NT2/D1 (cell line): ENCODE data around the gene ACOXL.

Experiments
- DNase-seq: peaks from one replicate; pipeline ENCODE4 v3.0.0-alpha.2; 2011; ENCODE audit warnings: low read depth, low spot score
- H3K27me3 ChIP-seq: 2 replicates; pipeline ENCODE4 v1.6.0; 2011; ENCODE audit warnings: mild to moderate bottlenecking; ENCODE audit not compliant: insufficient read length, insufficient read depth
- H3K36me3 ChIP-seq: 2 replicates; pipeline ENCODE4 v1.6.1; 2011; ENCODE audit warnings: mild to moderate bottlenecking, low read length, mixed read lengths; ENCODE audit not compliant: insufficient read depth, insufficient read length
- H3K4me1 ChIP-seq: 2 replicates; pipeline ENCODE4 v1.5.1; 2011; ENCODE audit not compliant: insufficient read depth, insufficient read length
- H3K4me3 ChIP-seq: 2 replicates; pipeline ENCODE4 v1.5.1; 2011; ENCODE audit warnings: low read depth; ENCODE audit not compliant: insufficient read length
- H3K9ac ChIP-seq: 2 replicates; pipeline ENCODE4 v1.6.0; 2011; ENCODE audit warnings: low read depth; ENCODE audit not compliant: insufficient read length
- H3K9me3 ChIP-seq: 2 replicates; pipeline ENCODE4 v1.5.1; 2011; ENCODE audit warnings: mild to moderate bottlenecking, low read length; ENCODE audit not compliant: insufficient read depth
- SUZ12 ChIP-seq: IDR thresholded peaks from 2 replicates; pipeline ENCODE4 v1.6.1; 2011; ENCODE audit not compliant: insufficient read length, insufficient read depth; ENCODE audit errors: extremely low read depth
- YY1 ChIP-seq: IDR thresholded peaks from 2 replicates; pipeline ENCODE4 v1.6.1; 2011; ENCODE audit not compliant: insufficient read length, insufficient read depth
- ZNF274 ChIP-seq: IDR thresholded peaks from 2 replicates; pipeline ENCODE4 v1.6.1; 2011; ENCODE audit warnings: mild to moderate bottlenecking, low read depth, low read length

Gene ACOXL

DNA sequence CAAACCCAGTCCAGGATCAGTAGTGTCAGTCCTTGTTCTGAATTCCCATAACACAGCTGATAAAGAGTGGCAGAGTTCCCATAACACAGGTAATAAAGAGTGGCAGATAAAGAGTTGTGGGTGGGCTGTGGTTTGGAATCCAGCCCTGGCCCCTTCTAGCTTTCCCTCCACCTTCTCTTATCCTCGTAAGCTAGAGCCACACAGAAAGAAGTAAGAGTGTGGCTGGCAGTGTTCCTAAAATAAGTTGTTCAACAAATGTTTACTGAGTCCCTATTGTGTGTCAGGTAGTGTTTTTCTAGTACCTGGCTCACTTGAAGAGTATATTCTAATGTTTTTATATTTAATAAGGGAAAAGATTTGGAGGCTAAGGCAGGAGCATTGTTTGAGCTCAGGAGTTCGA is 323.4 kb downstream of the ACOXL start:
- DNase-seq = no peak
- Histone ChIP-seq H3K9me3 (peaks cover 8% of the 10 kb centered on the region; the same call in 1 of the 2 replicates), H3K4me1 (no peaks in the 10 kb centered on the region), H3K9ac (no peak overlapping the region), H3K4me3 (no peak overlapping the region), H3K36me3 (no peaks in the 10 kb centered on the region), H3K27me3 (no peaks in the 10 kb centered on the region)
- TF ChIP-seq SUZ12 = no peak
- no peak for TF ChIP-seq ZNF274
- no peak for TF ChIP-seq YY1

DNA sequence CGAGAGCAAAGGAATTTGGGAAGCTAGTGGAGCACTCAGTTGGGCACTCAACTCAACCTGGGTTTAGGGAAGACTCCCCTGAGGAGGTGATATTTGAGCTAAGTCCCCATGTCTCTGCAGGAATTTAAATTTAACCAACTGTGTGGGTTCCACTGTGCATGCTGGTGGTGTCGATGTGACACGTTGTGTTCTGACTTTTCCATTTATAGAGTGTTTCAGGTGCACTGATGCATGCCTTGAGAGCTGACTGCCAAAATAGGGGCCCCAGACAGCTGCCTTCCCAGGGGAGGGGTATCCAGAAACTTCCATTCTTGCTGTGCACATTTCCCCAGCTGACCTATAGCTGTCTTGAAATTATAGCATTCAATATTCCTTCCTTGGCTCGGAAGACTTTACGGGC is 324.7 kb downstream of the ACOXL start:
- Histone ChIP-seq H3K36me3 (no peaks in the 10 kb centered on the region), H3K4me3 (no peak overlapping the region), H3K27me3 (no peaks in the 10 kb centered on the region), H3K4me1 (no peaks in the 10 kb centered on the region), H3K9me3 (peaks cover 8% of the 10 kb centered on the region; the same call in 1 of the 2 replicates), H3K9ac (no peak overlapping the region)
- TF ChIP-seq SUZ12 (no peak), ZNF274 (no peak), YY1 (no peak)
- DNase-seq = no peak

DNA sequence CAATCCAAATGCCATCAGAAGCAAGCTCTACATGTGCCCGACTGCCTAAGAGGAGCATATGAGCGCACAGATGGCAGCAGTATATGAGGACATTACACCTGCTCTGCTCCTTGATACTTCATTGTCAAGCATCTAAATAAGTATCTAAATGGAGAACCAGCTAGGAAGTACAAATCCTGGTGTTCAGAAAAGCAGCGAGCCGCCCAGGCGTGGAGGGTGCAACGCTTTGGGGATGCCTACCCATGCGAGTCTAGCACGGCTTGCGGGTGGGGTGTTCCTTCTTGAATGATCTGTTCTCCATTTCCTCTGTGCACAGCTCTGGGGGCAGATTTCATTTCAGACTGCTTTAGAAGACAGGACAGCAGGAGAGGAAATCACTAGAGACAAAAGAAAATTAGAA is 325.3 kb downstream of the ACOXL start:
- DNase-seq = no peak
- Histone ChIP-seq H3K4me3 (no peak overlapping the region), H3K36me3 (no peaks in the 10 kb centered on the region), H3K27me3 (no peaks in the 10 kb centered on the region), H3K9ac (no peak overlapping the region), H3K4me1 (no peaks in the 10 kb centered on the region), H3K9me3 (peaks cover 8% of the 10 kb centered on the region; the same call in 1 of the 2 replicates)
- TF ChIP-seq SUZ12 (no peak), YY1 (no peak), ZNF274 (no peak)

GRCh38 chr2:111058264-111058663 is 325.9 kb downstream of the ACOXL start:
- no peak for TF ChIP-seq YY1
- no peak for TF ChIP-seq ZNF274
- no peak for TF ChIP-seq SUZ12
- H3K9me3 ChIP-seq = peaks cover 8% of the 10 kb centered on the region; the same call in 1 of the 2 replicates
- H3K27me3 ChIP-seq = no peaks in the 10 kb centered on the region
- no peaks in the 10 kb centered on the region for H3K4me1 ChIP-seq
- H3K36me3 ChIP-seq = no peaks in the 10 kb centered on the region
- H3K9ac ChIP-seq = no peak overlapping the region
- H3K4me3 ChIP-seq = no peak overlapping the region
- DNase-seq = no peak

DNA sequence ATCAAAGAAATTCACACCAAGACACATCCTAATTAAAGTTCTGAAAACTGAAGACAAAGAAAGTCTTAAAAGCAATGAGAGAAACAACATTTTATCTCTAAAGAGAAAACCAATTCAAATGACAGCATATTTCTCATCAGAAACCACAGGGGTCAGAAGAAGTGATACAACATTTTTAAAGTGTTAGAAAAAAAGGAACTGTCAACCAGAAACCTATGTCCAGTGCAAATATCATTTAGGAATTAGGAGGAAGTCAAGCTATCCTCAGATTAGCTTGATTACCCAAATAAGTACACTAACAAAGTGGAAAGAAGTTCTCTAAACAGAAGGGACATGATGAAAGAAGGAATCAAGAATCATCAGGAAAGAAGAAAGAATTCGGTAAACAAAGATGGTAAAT is 328.8 kb downstream of the ACOXL start:
- no peaks in the 10 kb centered on the region for H3K36me3 ChIP-seq
- no peak for TF ChIP-seq SUZ12
- TF ChIP-seq YY1 = no peak
- TF ChIP-seq ZNF274 = no peak
- no peak overlapping the region for H3K4me3 ChIP-seq
- H3K27me3 ChIP-seq = no peaks in the 10 kb centered on the region
- no peaks in the 10 kb centered on the region for H3K4me1 ChIP-seq
- no peak overlapping the region for H3K9ac ChIP-seq
- peaks cover 8% of the 10 kb centered on the region; the same call in 1 of the 2 replicates for H3K9me3 ChIP-seq
- no peak for DNase-seq

- H3K9me3 ChIP-seq = peaks cover 8% of the 10 kb centered on the region; the same call in 1 of the 2 replicates
- H3K9ac ChIP-seq = no peak overlapping the region
- TF ChIP-seq YY1 = no peak
- H3K4me1 ChIP-seq = no peaks in the 10 kb centered on the region
- H3K36me3 ChIP-seq = no peaks in the 10 kb centered on the region
- H3K4me3 ChIP-seq = no peak overlapping the region
- no peaks in the 10 kb centered on the region for H3K27me3 ChIP-seq
- DNase-seq = no peak
These were observed 330.0 kb downstream of the ACOXL start for GRCh38 chr2:111062417-111062816.

DNA sequence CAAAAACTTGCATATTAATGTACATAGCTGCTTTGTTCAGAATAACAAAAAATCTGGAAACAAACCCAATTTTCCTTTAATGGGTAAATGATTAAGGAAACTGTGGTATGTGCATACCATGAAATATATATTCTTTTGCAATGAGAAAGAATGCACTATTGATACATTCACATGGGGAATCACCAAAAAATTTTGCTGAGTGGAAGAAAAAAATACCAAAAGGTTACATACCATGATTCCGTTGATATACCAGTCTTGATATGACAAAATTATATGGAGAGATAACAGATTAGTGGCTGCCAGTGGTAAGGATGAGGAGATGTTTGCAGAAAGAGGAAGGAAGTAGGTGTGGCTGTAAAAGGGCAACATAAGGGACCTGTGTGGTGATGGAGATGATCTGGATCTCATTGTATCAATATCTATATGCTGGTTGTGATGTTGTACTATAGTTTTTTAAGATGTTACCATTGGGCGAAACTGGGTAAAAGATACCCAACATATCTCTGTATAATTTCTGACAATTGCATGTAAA is 333.8 kb downstream of the ACOXL start:
- H3K4me3 ChIP-seq = no peak overlapping the region
- no peaks in the 10 kb centered on the region for H3K4me1 ChIP-seq

More for the DNA sequence above, 333.8 kb downstream of the ACOXL start:
- H3K36me3 ChIP-seq = no peaks in the 10 kb centered on the region
- H3K9me3 ChIP-seq = no peaks in the 10 kb centered on the region
- no peak for DNase-seq
- TF ChIP-seq SUZ12 = no peak
- H3K9ac ChIP-seq = no peak overlapping the region
- H3K27me3 ChIP-seq = no peaks in the 10 kb centered on the region
